Keratinocyte (primary cell): ENCODE measurements around the gene SDF2L1. TPM values are rescaled to one million over a fixed set of nuclear protein-coding genes. Genes with fewer than 3 reads are reported as not detected.
"Not testable (repeated sequence)": the region's sequence is repeated elsewhere in the genome, so short reads cannot be mapped to it uniquely, and the experiment has no call there.

ENCODE experiments used
- DNase-seq: peaks from one replicate; pipeline ENCODE4 v3.0.0-alpha.2; 2011; ENCODE audit warnings: low read depth, missing footprints, low spot score
- FAIRE-seq: peaks from 2 replicates; lab custom pipeline; 2011; peaks lifted over from hg19 to GRCh38; lab: Jason Lieb, UNC
- H2AFZ ChIP-seq: 2 replicates; pipeline ENCODE4 v1.6.0; 2012; ENCODE audit warnings: low read length, control low read depth, inconsistent platforms; ENCODE audit not compliant: control insufficient read depth
- H3K27ac ChIP-seq: 2 replicates; pipeline ENCODE4 v1.5.1; 2011; ENCODE audit warnings: low read length; ENCODE audit not compliant: control insufficient read depth, insufficient read depth
- H3K27me3 ChIP-seq: 3 replicates; pipeline ENCODE4 v1.6.0; 2011; ENCODE audit warnings: low read length; ENCODE audit not compliant: control insufficient read depth, insufficient read depth; ENCODE audit errors: extremely low read depth
- H3K36me3 ChIP-seq, 2 experiments: 2 replicates in 1 of 2; 3 replicates in 1 of 2; pipeline ENCODE4 v1.5.1; 2011; ENCODE audit warnings: low read length in 2 of 2, mild to moderate bottlenecking in 1 of 2; ENCODE audit not compliant: control insufficient read depth in 2 of 2, insufficient read depth in 2 of 2; ENCODE audit errors: extremely low read depth in 1 of 2
- H3K4me1 ChIP-seq: 3 replicates; pipeline ENCODE4 v1.5.1; 2011; ENCODE audit warnings: low read length; ENCODE audit not compliant: control insufficient read depth, insufficient read depth; ENCODE audit errors: extremely low read depth
- H3K4me2 ChIP-seq: 3 replicates; pipeline ENCODE4 v1.6.0; 2011; ENCODE audit warnings: low read depth, low read length; ENCODE audit not compliant: control insufficient read depth, insufficient read depth; ENCODE audit errors: extremely low read depth
- H3K4me3 ChIP-seq, 3 experiments: fragments of 200-600 bp in 1 of 3; sonication (generic) in 1 of 3; 2 replicates in 2 of 3; 3 replicates in 1 of 3; pipeline ENCODE4 v1.5.1; 2011 to 2016; ENCODE audit warnings: low read length in 3 of 3, mild to moderate bottlenecking in 3 of 3, control low read depth in 2 of 3, inconsistent platforms in 1 of 3, low read depth in 1 of 3, mixed read lengths in 1 of 3, mixed run types in 1 of 3, moderate library complexity in 1 of 3; ENCODE audit not compliant: control insufficient read depth in 2 of 3, insufficient read depth in 2 of 3; ENCODE audit errors: extremely low read depth in 1 of 3
- H3K79me2 ChIP-seq: 2 replicates; pipeline ENCODE4 v1.6.0; 2012; ENCODE audit warnings: low read length; ENCODE audit not compliant: control insufficient read depth, insufficient read depth
- H3K9ac ChIP-seq: 3 replicates; pipeline ENCODE4 v1.6.0; 2011; ENCODE audit warnings: low read length; ENCODE audit not compliant: control insufficient read depth, insufficient read depth; ENCODE audit errors: extremely low read depth
- H3K9me1 ChIP-seq: 3 replicates; pipeline ENCODE4 v1.6.0; 2011; ENCODE audit warnings: low read length; ENCODE audit not compliant: control insufficient read depth, insufficient read depth; ENCODE audit errors: extremely low read depth
- H3K9me3 ChIP-seq: 2 replicates; pipeline ENCODE4 v1.5.1; 2012; ENCODE audit warnings: low read depth, low read length; ENCODE audit not compliant: control insufficient read depth
- H4K20me1 ChIP-seq: 3 replicates; pipeline ENCODE4 v1.6.0; 2011; ENCODE audit warnings: low read length; ENCODE audit not compliant: control insufficient read depth, insufficient read depth; ENCODE audit errors: extremely low read depth
- EZH2 ChIP-seq: IDR thresholded peaks from one replicate; pipeline ENCODE4 v1.6.1; 2012; ENCODE audit warnings: inconsistent platforms, mild to moderate bottlenecking, low read length, moderate library complexity
- dilution Hi-C: fragments of 300-500 bp; cut with MboI; formaldehyde crosslinking; loops from one replicate; pipeline ENCODE4 v1.7.0; 2020; ENCODE audit warnings: low sequenced_read_pairs; ENCODE audit not compliant: extremely low pct_ligation_motif_present
- polyA plus RNA-seq, 5 experiments: library from polyadenylated mRNA; depleted of rRNA in 3 of 5; stranded (reverse) in 3 of 5; stranded (forward) in 1 of 5; unstranded in 1 of 5; fragments of >200 nt; gene quantifications; 1 replicate in 1 of 5; 2 replicates in 3 of 5; 3 replicates in 1 of 5; pipeline versions ENCODE4 v1.2.1 to v1.2.3, GENCODE V29; 2011 to 2012; ENCODE audit warnings: missing spikeins in 2 of 5, low read depth in 1 of 5, low replicate concordance in 1 of 5
- TF ChIP-seq, protein P1 (sequence below), 3 experiments: IDR thresholded peaks in 1 of 3; conservative IDR thresholded peaks in 1 of 3; optimal IDR thresholded peaks in 1 of 3; 2 replicates in 2 of 3; 3 replicates in 1 of 3; pipeline versions ENCODE3 to v1.5.1; 2011; ENCODE audit warnings: low read length in 3 of 3, mild to moderate bottlenecking in 3 of 3, moderate library complexity in 2 of 3, control low read depth in 1 of 3, inconsistent platforms in 1 of 3; ENCODE audit not compliant: insufficient read depth in 2 of 3; ENCODE audit errors: extremely low read depth in 1 of 3

SDF2L1 gene
- polyA plus RNA-seq, 1 donor (not counting 4 experiments of a cell fraction or from before 2014, with no cell fraction given) = 25.6 TPM

DNA sequence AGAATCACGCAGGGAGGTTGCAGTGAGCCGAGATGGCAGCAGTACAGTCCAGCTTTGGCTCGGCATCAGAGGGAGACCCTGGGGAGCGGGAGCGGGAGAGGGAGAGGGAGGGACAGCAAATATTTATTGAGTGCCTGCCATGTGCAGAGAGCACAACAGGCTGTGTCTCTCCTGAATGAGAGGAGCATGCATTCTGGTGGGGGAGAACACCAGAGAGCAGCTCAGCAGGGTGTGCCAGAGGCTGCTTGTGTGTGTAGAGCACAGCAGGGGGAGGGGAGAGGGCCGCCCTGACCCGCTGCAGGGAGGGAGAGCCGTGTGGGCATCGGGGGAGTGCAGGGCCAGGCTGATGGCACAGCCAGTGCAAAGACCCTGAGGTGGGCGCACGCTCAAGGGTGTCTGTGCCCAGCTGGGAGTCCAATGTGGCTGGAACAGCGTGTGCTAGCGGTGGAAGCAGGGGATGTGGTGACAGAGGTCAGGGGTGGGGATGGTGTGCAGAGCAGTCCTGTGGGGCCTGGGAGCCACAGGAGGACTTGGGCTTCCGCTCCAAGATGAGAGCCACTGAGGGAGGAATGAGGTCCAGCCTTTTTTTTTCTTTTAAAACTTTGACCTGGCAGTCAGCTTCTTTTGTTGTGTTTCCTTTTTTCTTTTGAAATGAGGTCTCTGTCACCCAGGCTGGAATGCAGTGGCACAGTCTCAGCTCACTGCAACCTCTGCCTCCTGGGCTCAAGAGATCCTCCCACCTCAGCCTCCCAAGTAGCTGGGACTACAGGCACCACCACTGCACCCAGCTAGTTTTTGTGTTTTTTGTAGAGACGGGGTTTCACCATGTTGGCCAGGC lies 35.7 kb downstream of the SDF2L1 start:
- Histone ChIP-seq H3K4me2 (no peak overlapping the region), H3K4me1 (no peaks in the 10 kb centered on the region), H3K27me3 (no peaks in the 10 kb centered on the region), H3K9me3 (no peaks in the 10 kb centered on the region), H3K79me2 (no peaks in the 10 kb centered on the region), H3K36me3 (peaks cover 14 to 34% of the 10 kb centered on the region in 2 experiments), H2AFZ (no peak overlapping the region), H3K4me3 (no peak overlapping the region), H3K27ac (no peak overlapping the region), H3K9ac (no peak overlapping the region), H3K9me1 (no peaks in the 10 kb centered on the region), H4K20me1 (no peaks in the 10 kb centered on the region)
- dilution Hi-C loops = no loop called here
- DNase-seq (no peak), FAIRE-seq (no peak)
- TF ChIP-seq EZH2 = no peak
- TF ChIP-seq, protein P1, sequence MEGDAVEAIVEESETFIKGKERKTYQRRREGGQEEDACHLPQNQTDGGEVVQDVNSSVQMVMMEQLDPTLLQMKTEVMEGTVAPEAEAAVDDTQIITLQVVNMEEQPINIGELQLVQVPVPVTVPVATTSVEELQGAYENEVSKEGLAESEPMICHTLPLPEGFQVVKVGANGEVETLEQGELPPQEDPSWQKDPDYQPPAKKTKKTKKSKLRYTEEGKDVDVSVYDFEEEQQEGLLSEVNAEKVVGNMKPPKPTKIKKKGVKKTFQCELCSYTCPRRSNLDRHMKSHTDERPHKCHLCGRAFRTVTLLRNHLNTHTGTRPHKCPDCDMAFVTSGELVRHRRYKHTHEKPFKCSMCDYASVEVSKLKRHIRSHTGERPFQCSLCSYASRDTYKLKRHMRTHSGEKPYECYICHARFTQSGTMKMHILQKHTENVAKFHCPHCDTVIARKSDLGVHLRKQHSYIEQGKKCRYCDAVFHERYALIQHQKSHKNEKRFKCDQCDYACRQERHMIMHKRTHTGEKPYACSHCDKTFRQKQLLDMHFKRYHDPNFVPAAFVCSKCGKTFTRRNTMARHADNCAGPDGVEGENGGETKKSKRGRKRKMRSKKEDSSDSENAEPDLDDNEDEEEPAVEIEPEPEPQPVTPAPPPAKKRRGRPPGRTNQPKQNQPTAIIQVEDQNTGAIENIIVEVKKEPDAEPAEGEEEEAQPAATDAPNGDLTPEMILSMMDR (optimal IDR thresholded peaks at IDR 0.05 in 1 of 3, IDR thresholded peaks at IDR 0.05 in 1 of 3, conservative IDR thresholded peaks at IDR 0.05 in 1 of 3; ENCODE audit: extremely low read depth in 1 of 3, insufficient read depth in 2 of 3, low read length in 3 of 3) = no peak

- H3K79me2 ChIP-seq, H4K20me1 ChIP-seq, H2AFZ ChIP-seq, H3K9ac ChIP-seq, H3K4me3 ChIP-seq, DNase-seq, H3K9me1 ChIP-seq, H3K4me2 ChIP-seq, dilution Hi-C loops, FAIRE-seq, H3K9me3 ChIP-seq, H3K27ac ChIP-seq, H3K27me3 ChIP-seq, H3K4me1 ChIP-seq: not testable (repeated sequence)
- peaks cover 9 to 29% of the 10 kb centered on the region in 2 experiments for H3K36me3 ChIP-seq
Observed at GRCh38 chr22:21678842-21679241, 36.7 kb downstream of the SDF2L1 start.
